GM23248 (cell line): ENCODE data around the gene SCCPDH.

Experiments
- EZH2 ChIP-seq: fragments of 200-600 bp; sonication (generic); IDR thresholded peaks from 2 replicates; pipeline ENCODE4 v1.6.1; 2018; ENCODE audit warnings: antibody characterized with exemption, mild to moderate bottlenecking; ENCODE audit not compliant: insufficient read depth, poor library complexity, severe bottlenecking
- EZH2phosphoT487 ChIP-seq: fragments of 200-600 bp; sonication (generic); IDR thresholded peaks from 2 replicates; pipeline ENCODE4 v1.6.1; 2018; ENCODE audit warnings: antibody characterized with exemption, moderate library complexity, mild to moderate bottlenecking, low read depth; ENCODE audit not compliant: insufficient read depth

DNA sequence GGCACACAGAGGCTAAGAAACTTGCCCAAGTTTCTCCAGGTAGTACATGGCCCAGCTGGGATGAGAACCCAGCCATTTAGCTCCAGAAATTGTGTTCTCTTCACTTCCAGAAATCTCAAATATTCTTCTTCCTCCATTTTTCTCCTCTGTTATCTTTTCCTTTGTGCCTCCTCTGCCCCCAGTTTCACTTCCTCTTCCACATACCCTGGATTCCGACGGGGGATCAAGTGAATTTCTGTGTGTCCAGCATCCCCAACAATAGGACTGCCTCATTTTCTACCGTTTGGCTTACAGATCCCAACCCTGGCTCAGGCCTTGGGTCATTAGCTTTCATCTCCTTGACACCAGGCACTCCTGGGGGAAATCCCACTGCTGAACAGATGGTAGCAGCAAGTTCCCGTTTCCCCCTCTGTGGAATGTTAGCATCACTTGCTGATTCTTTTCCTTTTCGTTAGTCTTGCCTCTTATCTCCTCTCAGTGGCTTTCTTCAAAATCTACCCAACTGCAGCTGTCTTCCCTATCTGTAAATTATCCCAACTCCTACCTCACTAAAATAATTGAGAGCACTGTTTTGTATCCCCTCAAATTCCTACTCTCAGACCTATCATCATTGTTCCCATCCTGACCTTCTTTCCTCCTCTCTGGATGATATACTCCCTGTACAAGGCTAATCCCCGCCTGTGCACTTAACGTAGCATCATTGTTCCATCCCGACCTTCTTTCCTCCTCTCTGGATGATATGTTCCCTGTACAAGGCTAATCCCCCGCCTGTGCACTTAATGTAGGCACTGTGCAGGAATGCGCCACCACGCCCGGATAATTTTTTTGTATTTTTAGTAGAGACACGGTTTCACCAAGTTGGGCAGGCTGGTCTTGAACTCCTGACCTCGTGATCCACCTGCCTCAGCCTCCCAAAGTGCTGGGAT is 36.5 kb downstream of the SCCPDH start:
- TF ChIP-seq EZH2 = no peak
- TF ChIP-seq EZH2phosphoT487 = no peak
